ENCODE results near the gene ZNF878.

- no peak for TF ChIP-seq CTCF (IDR thresholded peaks at IDR 0.05; ENCODE audit: low read length)
- TF ChIP-seq EZH2 (optimal IDR thresholded peaks at IDR 0.05; ENCODE audit: low read depth, low read length) = no peak
- no peak for TF ChIP-seq EZH2phosphoT487 (IDR thresholded peaks at IDR 0.05; ENCODE audit: low read length)
Observed at GRCh38 chr19:12034620-12035019, 18.1 kb downstream of the ZNF878 start.

Data from MM.1S (cell line).